Measurements from ENCODE around the gene EYS. TPM values are rescaled to one million over a fixed set of nuclear protein-coding genes. Genes with fewer than 3 reads are reported as not detected.

EYS gene
- total and polyA plus RNA-seq, 8 donors = 0.03 to 0.25 (median 0.13) TPM

DNA sequence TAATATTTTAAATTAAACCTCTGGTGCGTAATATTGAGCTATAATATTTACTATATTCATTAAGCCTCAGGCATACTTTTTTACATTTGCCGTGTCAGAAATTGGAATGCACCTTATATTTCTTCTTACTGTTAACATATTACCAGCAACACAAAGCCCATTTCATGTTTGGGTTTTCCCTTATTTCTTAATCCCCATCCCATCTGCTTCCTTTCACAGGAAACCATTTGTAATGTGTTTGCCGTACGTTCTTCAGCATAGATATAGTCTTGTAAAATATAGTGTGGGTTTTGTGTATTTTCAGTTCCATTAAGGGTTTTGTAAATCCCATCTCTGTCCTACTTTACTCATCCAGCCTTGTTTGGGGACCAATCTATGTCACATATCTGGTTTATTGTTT lies 6.5 kb downstream of the EYS start:
- Histone ChIP-seq H3K4me1 (no peaks in the 10 kb centered on the region), H3K27ac (no peak overlapping the region), H3K9me3 (no peaks in the 10 kb centered on the region), H3K36me3 (no peaks in the 10 kb centered on the region), H3K27me3 (no peaks in the 10 kb centered on the region), H3K4me3 (no peak overlapping the region)
- 30 to 38% methylated on average over 4 of the region's 4 CpGs for WGBS, 2 donors
- no peak for DNase-seq
- TF ChIP-seq, protein P1, sequence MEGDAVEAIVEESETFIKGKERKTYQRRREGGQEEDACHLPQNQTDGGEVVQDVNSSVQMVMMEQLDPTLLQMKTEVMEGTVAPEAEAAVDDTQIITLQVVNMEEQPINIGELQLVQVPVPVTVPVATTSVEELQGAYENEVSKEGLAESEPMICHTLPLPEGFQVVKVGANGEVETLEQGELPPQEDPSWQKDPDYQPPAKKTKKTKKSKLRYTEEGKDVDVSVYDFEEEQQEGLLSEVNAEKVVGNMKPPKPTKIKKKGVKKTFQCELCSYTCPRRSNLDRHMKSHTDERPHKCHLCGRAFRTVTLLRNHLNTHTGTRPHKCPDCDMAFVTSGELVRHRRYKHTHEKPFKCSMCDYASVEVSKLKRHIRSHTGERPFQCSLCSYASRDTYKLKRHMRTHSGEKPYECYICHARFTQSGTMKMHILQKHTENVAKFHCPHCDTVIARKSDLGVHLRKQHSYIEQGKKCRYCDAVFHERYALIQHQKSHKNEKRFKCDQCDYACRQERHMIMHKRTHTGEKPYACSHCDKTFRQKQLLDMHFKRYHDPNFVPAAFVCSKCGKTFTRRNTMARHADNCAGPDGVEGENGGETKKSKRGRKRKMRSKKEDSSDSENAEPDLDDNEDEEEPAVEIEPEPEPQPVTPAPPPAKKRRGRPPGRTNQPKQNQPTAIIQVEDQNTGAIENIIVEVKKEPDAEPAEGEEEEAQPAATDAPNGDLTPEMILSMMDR (IDR thresholded peaks at IDR 0.05) = no peak
- ATAC-seq = no peak
- intact Hi-C loops (cut with DNase I) = no loop called here
- FAIRE-seq = no peak

DNA sequence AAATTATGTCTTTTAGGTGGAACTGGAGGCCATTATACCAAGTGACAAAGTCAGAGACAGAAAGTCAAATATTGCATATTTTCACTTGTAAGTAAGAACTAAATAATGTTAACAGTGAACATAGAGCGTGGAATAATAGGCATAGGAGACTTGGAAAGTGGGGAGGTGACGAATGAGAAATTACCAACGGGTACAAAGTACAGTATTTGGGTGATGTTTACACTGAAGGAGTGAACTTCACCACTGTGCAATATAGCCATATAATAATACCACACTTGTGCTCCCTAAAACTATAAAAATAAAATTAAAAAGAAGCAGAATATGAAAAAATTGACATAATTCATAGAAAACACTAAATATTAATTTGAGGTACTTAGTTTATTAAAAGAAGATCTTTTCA lies 14.9 kb downstream of the EYS start:
- TF ChIP-seq, protein P1 (IDR thresholded peaks at IDR 0.05) = no peak

DNA sequence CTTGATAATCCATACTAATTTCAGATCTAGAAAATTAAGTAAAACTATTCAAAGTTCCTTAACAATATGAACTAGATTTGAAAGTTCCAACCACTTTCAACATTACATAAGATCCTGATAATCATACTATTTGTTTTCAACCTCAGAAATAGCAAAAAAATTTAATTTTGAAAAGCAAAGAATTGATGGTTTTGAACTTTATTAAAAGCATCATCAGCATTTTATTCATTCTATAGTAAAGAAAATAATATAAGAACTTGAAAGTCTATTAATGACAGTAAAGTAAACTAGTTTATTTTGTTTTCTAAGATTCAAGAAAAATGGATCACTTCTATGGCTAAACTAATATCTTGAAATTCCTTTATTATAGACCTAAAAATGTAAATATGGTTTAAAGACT lies 26.8 kb downstream of the EYS start:
- no peaks in the 10 kb centered on the region for H3K4me1 ChIP-seq
- ATAC-seq (no peak), FAIRE-seq (no peak), DNase-seq (no peak)
- no peaks in the 10 kb centered on the region for H3K9me3 ChIP-seq
- H3K27me3 ChIP-seq = no peaks in the 10 kb centered on the region
- no peaks in the 10 kb centered on the region for H3K36me3 ChIP-seq
- no peak overlapping the region for H3K4me3 ChIP-seq
- TF ChIP-seq, protein P1 (IDR thresholded peaks at IDR 0.05) = no peak
- no peak overlapping the region for H3K27ac ChIP-seq
- intact Hi-C loops (cut with DNase I) = no loop called here

More for the DNA sequence above, 14.9 kb downstream of the EYS start:
- intact Hi-C loops (cut with DNase I) = no loop called here
- DNase-seq (no peak), ATAC-seq (no peak), FAIRE-seq (no peak)
- H3K27me3 ChIP-seq = no peaks in the 10 kb centered on the region
- H3K4me3 ChIP-seq = no peak overlapping the region
- 40 to 73% methylated on average over 3 of the region's 3 CpGs for WGBS, 2 donors
- no peaks in the 10 kb centered on the region for H3K36me3 ChIP-seq
- no peaks in the 10 kb centered on the region for H3K9me3 ChIP-seq
- H3K4me1 ChIP-seq = no peaks in the 10 kb centered on the region
- H3K27ac ChIP-seq = no peak overlapping the region

DNA sequence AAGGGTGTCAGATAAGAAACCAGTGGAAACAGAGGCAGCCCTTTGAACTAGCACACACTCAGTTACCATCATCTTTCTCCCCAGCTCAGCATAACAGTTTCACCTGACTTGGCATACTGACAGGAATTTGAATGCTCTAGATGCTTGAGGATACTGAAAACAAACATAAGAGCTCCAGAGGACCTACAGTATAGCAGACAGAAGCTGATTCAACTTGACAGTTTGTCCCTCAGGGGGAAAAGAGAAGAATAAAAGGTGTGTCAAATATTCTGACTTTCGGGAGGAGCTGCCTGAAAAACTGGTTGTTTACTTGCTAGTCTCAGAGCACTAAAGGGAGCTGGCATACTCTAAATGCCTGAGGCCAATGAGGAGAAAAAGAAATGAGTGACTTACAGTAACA lies 35.1 kb downstream of the EYS start:
- no peaks in the 10 kb centered on the region for H3K36me3 ChIP-seq
- no peak overlapping the region for H3K4me3 ChIP-seq
- ATAC-seq = no peak
- 35 to 49% methylated on average over 1 of the region's 1 CpG for WGBS, 2 donors
- DNase-seq = no peak
- FAIRE-seq = no peak
- no peaks in the 10 kb centered on the region for H3K4me1 ChIP-seq
- TF ChIP-seq, protein P1 (IDR thresholded peaks at IDR 0.05) = no peak
- intact Hi-C loops (cut with DNase I) = no loop called here
- no peak overlapping the region for H3K27ac ChIP-seq
- H3K27me3 ChIP-seq = no peaks in the 10 kb centered on the region
- H3K9me3 ChIP-seq = no peaks in the 10 kb centered on the region

DNA sequence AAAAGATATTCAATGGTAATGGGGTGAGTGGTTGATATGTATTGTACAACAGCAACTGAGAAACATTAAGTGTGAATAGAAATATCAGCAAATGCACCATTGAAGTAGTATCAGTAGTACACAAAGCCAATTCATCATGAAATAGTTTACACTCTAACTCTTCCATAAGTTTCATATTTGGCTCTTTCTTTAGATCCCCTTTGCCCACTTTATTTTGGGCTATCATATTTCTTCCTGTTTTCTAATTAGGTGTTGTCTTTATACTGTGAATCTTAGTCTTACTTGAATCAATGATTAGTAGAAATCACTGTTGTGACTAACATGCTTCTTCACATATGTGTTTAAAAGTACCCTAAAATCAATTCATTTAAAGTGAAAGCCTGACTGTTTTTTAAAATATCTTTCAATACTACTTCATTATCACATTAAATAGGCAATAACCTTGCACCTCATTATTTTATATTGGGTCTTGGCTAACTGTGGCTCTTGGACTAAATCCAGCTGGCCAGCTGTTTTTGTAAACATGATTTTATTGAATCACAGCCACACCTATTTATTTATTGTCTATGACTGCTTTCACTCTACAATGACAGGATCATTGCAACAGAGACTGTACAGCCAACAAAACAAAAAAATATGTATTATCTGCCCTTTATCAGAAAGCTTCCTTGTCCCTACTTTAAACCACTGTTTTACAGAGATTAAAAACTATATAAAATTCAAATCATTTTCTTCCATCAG lies 38.9 kb downstream of the EYS start:
- ATAC-seq (no peak), FAIRE-seq (no peak), DNase-seq (no peak)
- Histone ChIP-seq H3K9me3 (no peaks in the 10 kb centered on the region), H3K27me3 (no peaks in the 10 kb centered on the region), H3K36me3 (no peaks in the 10 kb centered on the region), H3K4me3 (no peak overlapping the region), H3K27ac (no peak overlapping the region), H3K4me1 (no peaks in the 10 kb centered on the region)
- TF ChIP-seq, protein P1 (IDR thresholded peaks at IDR 0.05) = no peak
- intact Hi-C loops (cut with DNase I) = no loop called here
